Measurements from ENCODE around the gene ARF1.
A peak's percentile ranks its signal among the peaks of the same experiment; 100 is the strongest.

Gene ARF1

DNA sequence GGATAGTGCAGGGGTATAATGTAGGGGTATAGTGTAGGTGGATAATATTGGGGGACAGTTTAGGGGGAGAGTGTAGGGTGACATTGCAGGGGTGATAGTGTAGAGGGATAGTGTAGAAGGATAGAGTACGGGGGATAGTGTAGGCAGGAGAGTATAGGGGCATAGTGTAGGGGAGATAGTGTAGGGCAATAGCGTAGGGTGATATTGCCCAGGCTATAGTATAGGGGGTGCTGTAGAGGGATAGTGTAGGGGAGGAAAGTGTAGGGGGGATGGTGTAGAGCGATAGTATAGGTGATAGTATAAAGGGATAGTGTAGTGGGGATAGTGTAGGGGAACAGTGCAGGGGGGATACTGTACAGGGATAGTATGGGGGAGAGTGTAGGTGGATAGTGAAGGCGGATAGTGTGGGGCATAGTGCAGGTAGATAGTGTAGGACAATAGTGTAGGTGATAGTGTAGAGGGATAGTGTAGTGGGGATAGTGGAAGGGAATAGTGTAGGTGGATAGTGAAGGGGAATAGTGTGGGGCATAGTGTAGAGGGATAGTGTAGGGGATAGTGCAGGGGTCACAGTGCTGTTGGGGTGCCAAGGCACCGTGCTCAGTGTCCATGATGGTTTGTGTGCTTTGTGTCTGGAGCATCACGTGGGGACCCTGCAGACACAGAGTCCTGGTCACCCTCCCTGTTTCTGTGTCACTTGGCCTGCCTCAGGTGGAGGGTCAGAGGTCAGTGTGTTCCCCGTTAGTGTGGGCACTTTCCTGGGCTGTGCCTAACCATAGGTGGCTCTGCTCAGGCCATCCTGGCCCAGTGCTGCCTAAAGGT lies 10.5 kb upstream of the ARF1 start:
- TF ChIP-seq POLR2A (IDR thresholded peaks at IDR 0.05; ENCODE audit: low read length) (peak; percentile 44), GATA1 (IDR thresholded peaks at IDR 0.05; ENCODE audit: low read depth, low read length) (no peak)
- no peak for DNase-seq

GRCh38 chr1:228072658-228073043 lies 9.9 kb upstream of the ARF1 start:
- TF ChIP-seq POLR2A (IDR thresholded peaks at IDR 0.05; ENCODE audit: low read length) = peak; percentile 21
- no peak for TF ChIP-seq GATA1 (IDR thresholded peaks at IDR 0.05; ENCODE audit: low read depth, low read length)
- no peak for DNase-seq

DNA sequence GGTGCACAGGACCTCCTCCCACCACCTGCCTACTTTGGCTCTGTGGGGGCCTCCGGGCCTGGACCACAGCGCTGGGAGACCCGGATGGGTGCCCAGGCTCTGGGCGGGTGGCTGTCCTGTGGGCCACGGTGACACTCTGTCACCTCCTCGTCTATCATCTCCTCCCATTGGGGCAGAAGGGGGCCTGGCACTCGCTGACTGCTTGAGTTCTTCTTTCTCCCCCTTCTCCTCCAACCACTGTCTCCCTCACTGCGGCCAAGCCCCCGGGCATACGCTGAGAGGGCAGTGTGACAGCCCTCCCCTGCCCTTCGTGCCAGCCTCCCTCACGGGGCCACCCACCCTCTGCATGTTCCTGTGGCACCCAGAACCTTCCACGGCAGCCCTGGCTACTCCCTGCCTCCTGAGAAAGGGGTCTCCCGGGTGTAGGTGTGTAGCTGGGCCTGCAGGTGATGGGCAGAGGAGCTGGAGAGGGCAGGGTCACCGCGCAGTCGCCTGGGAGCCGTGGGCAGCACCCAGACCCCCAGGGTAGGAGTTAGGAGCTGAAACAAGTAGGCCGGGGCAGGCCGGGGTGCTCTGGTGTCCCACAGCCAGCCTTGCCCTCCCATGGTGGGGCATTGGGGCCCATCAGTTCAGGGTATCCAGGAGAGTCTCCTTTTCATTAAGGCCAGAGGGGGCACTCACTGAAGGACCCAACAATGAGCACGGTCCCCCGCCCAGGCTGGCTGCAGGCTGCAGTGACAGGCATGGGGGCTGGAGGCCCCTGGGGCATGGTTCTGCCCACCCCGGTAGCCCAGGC lies 9.2 kb upstream of the ARF1 start:
- no peak for DNase-seq
- no peak for TF ChIP-seq POLR2A (IDR thresholded peaks at IDR 0.05; ENCODE audit: low read length)
- no peak for TF ChIP-seq GATA1 (IDR thresholded peaks at IDR 0.05; ENCODE audit: low read depth, low read length)

- peak; percentile 31 to 37 for DNase-seq
- TF ChIP-seq GATA1 (IDR thresholded peaks at IDR 0.05; ENCODE audit: low read depth, low read length) (no peak), POLR2A (IDR thresholded peaks at IDR 0.05; ENCODE audit: low read length) (no peak)
Observed at GRCh38 chr1:228073857-228074545, 8.5 kb upstream of the ARF1 start.

DNA sequence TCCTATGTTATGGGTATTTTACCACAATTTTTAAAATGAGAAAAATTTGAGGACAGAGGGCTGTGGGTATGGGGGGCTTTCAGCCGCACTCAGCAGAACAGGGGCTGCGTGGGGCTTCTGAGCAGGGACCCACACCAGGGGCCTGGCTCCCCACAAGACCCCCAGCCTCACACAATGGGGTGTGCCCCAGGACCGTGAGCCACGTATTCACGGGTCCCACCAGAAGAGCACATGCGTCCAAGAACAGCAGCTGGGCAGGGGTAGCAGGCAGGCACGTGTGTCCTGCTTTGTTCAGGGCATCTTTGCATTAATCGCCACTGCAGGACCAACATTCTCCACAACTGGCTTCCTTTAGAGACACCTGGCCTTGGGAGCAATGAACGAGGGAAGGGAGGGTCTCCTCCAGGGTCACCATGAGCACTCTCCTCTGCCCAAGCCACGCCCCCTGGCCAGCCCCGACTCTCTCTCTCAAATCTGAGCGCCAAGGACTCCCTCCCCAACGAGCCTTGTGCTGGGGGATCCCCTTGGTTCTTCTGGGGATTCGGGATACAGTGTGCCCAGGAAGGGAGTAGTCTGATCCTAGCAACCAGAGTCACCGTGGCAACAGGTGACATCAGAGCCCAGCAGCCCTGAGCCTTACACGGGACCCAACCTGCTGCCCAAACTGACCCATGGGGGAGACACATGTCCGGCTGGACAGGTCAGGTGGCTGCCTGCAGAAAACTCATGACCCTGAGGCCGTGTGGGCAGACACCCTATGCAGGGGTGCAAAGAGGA lies 7.4 kb upstream of the ARF1 start:
- DNase-seq = peak in 1 of 2 experiments; percentile 11
- no peak for TF ChIP-seq GATA1 (IDR thresholded peaks at IDR 0.05; ENCODE audit: low read depth, low read length)
- no peak for TF ChIP-seq POLR2A (IDR thresholded peaks at IDR 0.05; ENCODE audit: low read length)

GRCh38 chr1:228075801-228076271 lies 6.7 kb upstream of the ARF1 start:
- no peak for DNase-seq
- no peak for TF ChIP-seq GATA1 (IDR thresholded peaks at IDR 0.05; ENCODE audit: low read depth, low read length)
- TF ChIP-seq POLR2A (IDR thresholded peaks at IDR 0.05; ENCODE audit: low read length) = no peak

GRCh38 chr1:228076796-228077430 lies 5.6 kb upstream of the ARF1 start:
- TF ChIP-seq POLR2A (IDR thresholded peaks at IDR 0.05; ENCODE audit: low read length) (no peak), GATA1 (IDR thresholded peaks at IDR 0.05; ENCODE audit: low read depth, low read length) (no peak)
- no peak for DNase-seq

DNA sequence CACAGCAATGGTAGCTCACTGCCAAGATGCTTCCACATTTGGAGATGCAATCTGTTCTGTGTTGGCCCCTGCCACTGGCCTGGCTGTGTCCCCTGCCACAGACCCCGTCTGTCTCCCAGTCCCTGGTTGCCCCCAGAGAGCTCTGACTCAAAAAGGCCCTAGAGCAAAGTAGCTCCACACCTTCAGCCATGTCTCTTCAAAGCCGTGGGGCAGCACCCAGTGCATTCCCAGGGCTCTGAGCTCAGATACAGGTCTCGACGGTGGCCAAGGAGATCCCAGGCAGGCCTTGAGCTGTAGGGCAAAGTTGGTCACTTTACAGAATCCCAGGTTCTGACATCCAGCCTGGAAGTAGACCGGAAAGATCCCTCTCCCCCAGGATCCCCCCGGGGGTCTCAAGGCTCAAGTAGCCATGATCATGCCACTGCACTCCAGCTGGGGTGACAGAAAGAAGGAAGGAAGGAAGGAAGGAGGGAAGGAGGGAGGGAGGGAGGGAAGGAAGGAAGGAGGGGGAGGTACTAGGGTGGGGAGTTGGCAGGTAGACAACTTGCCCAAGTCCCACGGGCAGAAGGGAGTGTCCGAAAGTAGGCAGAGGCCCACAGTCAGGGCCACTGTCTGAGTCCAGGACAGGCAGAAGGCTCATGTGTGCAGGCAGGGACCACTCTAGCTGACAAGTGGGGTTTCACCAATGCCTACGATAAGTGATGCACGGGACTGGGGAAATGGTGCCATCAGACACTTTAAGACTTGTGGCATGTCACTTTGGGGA lies 4.8 kb upstream of the ARF1 start:
- DNase-seq = no peak
- no peak for TF ChIP-seq GATA1 (IDR thresholded peaks at IDR 0.05; ENCODE audit: low read depth, low read length)
- TF ChIP-seq POLR2A (IDR thresholded peaks at IDR 0.05; ENCODE audit: low read length) = no peak

- no peak for DNase-seq
- no peak for TF ChIP-seq POLR2A (IDR thresholded peaks at IDR 0.05; ENCODE audit: low read length)
- no peak for TF ChIP-seq GATA1 (IDR thresholded peaks at IDR 0.05; ENCODE audit: low read depth, low read length)
Observed at GRCh38 chr1:228079013-228079412, 3.5 kb upstream of the ARF1 start.

- no peak for DNase-seq
- TF ChIP-seq GATA1 (IDR thresholded peaks at IDR 0.05; ENCODE audit: low read depth, low read length) (no peak), POLR2A (IDR thresholded peaks at IDR 0.05; ENCODE audit: low read length) (no peak)
Observed at GRCh38 chr1:228079601-228080263, 2.8 kb upstream of the ARF1 start.

GRCh38 chr1:228081144-228081543 lies 1.4 kb upstream of the ARF1 start:
- DNase-seq = no peak
- TF ChIP-seq POLR2A (IDR thresholded peaks at IDR 0.05; ENCODE audit: low read length) (no peak), GATA1 (IDR thresholded peaks at IDR 0.05; ENCODE audit: low read depth, low read length) (no peak)

All from erythroblast (primary cell).